Lung (tissue), 16 donors: ENCODE results near the gene ADAM22. TPM values are rescaled to one million over a fixed set of nuclear protein-coding genes. Genes with fewer than 3 reads are reported as not detected.
A peak's percentile ranks its signal among the peaks of the same experiment; 100 is the strongest.

Source experiments
- ATAC-seq: fragments of 200-7000 bp; cut with Tn5 transposase; one replicate; pipeline ENCODE4 v1.9.1; 2020; ENCODE audit warnings: moderate number of reproducible peaks; ENCODE audit not compliant: insufficient read depth, low FRiP score
- DNase-seq, 3 donors: peaks; one replicate each; pipeline ENCODE4 v3.0.0-alpha.2; 2013 to 2017
- H3K27ac ChIP-seq, 2 donors: one replicate each; pipeline ENCODE4 v1.5.1; 2013; ENCODE audit warnings: mild to moderate bottlenecking in 2 of 2, moderate library complexity in 2 of 2, control low read depth in 1 of 2, inconsistent platforms in 1 of 2, low read depth in 1 of 2, low read length in 1 of 2
- H3K27me3 ChIP-seq, 3 donors: one replicate each; pipeline ENCODE4 v1.5.1; 2013; ENCODE audit warnings: low read length in 2 of 3; ENCODE audit not compliant: control insufficient read depth in 3 of 3, insufficient read depth in 3 of 3
- H3K36me3 ChIP-seq, 4 donors: one replicate each; pipeline ENCODE4 v1.5.1; 2013; ENCODE audit warnings: low read length in 4 of 4, mild to moderate bottlenecking in 1 of 4, moderate library complexity in 1 of 4; ENCODE audit not compliant: control insufficient read depth in 4 of 4, insufficient read depth in 4 of 4
- H3K4me1 ChIP-seq, 5 donors: one replicate each; pipeline ENCODE4 v1.5.1; 2013; ENCODE audit warnings: low read length in 5 of 5, mild to moderate bottlenecking in 2 of 5, moderate library complexity in 1 of 5; ENCODE audit not compliant: control insufficient read depth in 5 of 5, insufficient read depth in 5 of 5
- H3K4me3 ChIP-seq: one replicate; pipeline ENCODE4 v1.5.1; 2013; ENCODE audit warnings: mild to moderate bottlenecking, control low read depth, moderate library complexity
- H3K9ac ChIP-seq, 2 donors: one replicate each; pipeline ENCODE4 v1.5.1; 2013; ENCODE audit warnings: low read length in 2 of 2, control low read depth in 1 of 2; ENCODE audit not compliant: insufficient read depth in 1 of 2
- H3K9me3 ChIP-seq, 4 donors: one replicate each; pipeline ENCODE4 v1.5.1; 2013; ENCODE audit warnings: low read length in 3 of 4, mild to moderate bottlenecking in 1 of 4, moderate library complexity in 1 of 4; ENCODE audit not compliant: control insufficient read depth in 4 of 4, insufficient read depth in 3 of 4
- CTCF ChIP-seq: IDR thresholded peaks from 2 replicates; pipeline ENCODE4 v1.5.1; 2012; ENCODE audit warnings: mild to moderate bottlenecking; ENCODE audit errors: control extremely low read depth, extremely low read depth
- WGBS, 2 donors: extraction: QIAGEN DNeasy Blood & Tissue Kit; methylation state at CpG; one replicate each; pipeline ENCODE4 v1.1.7; 2013; 5-methylcytosine and 5-hydroxymethylcytosine counted together
- long read RNA-seq, 5 donors: transcript quantifications; one replicate each; lab custom pipeline, GENCODE V29; 2026
- polyA plus RNA-seq, 2 donors: library from polyadenylated mRNA; stranded (reverse); fragments of 200-250 nt; gene quantifications; one replicate each; pipeline ENCODE4 v1.2.1, GENCODE V29; 2013
- total RNA-seq, 2 donors: library from RNA; depleted of rRNA in 1 of 2; stranded (reverse); fragments of >200 nt in 1 of 2; gene quantifications; one replicate each; pipeline ENCODE4 v1.2.1, GENCODE V29; 2014 to 2021
- donor health status: control.
- donor health status: control.
- donor health status: Bipolar disorder and iron deficiency.
- donor health status: healthy.
- donor health status: DM: yes; HTN: yes; CAD: no.

The ADAM22 gene, protein sequence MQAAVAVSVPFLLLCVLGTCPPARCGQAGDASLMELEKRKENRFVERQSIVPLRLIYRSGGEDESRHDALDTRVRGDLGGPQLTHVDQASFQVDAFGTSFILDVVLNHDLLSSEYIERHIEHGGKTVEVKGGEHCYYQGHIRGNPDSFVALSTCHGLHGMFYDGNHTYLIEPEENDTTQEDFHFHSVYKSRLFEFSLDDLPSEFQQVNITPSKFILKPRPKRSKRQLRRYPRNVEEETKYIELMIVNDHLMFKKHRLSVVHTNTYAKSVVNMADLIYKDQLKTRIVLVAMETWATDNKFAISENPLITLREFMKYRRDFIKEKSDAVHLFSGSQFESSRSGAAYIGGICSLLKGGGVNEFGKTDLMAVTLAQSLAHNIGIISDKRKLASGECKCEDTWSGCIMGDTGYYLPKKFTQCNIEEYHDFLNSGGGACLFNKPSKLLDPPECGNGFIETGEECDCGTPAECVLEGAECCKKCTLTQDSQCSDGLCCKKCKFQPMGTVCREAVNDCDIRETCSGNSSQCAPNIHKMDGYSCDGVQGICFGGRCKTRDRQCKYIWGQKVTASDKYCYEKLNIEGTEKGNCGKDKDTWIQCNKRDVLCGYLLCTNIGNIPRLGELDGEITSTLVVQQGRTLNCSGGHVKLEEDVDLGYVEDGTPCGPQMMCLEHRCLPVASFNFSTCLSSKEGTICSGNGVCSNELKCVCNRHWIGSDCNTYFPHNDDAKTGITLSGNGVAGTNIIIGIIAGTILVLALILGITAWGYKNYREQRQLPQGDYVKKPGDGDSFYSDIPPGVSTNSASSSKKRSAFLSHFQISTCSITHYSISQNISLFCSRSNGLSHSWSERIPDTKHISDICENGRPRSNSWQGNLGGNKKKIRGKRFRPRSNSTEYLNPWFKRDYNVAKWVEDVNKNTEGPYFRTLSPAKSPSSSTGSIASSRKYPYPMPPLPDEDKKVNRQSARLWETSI
- total RNA-seq = 10 to 100 TPM in 1 of 2 donors, 1 to 10 TPM in 1; 1.7 to 17.7 TPM
- polyA plus RNA-seq = under 1 TPM; 0.13 to 0.26 TPM
- long read RNA-seq, donor 1 = 0 reads
- long read RNA-seq, donor 2 = 0 reads
- long read RNA-seq, donor 3 = 0 reads
- long read RNA-seq, donor 4 = 0 reads
- long read RNA-seq, donor 5, partial matches to known transcripts = 288 of 456 reads
- long read RNA-seq, donor 5, other reads (novel, unspliced or antisense) = 168 of 456 reads

- 0% methylated on average over 70 of the region's 70 CpGs for WGBS, 2 donors
- H3K27me3 ChIP-seq = peaks cover 0 to 5% (median 0%) of the 10 kb centered on the region in 3 donors
- peak within 1 kb of the TSS; percentile 68 for H3K4me3 ChIP-seq
- H3K27ac ChIP-seq = no peak within 1 kb of the TSS
- TF ChIP-seq CTCF = no peak
- DNase-seq = peak; percentile 95 to 98 (median 95)
- peak within 1 kb of the TSS; percentile 25 to 84 for H3K9ac ChIP-seq
- no peaks in the 10 kb centered on the region for H3K9me3 ChIP-seq
- peaks cover 0 to 12% (median 0%) of the 10 kb centered on the region in 5 donors for H3K4me1 ChIP-seq
- ATAC-seq = peak; percentile 94
- H3K36me3 ChIP-seq = peaks cover 0 to 3% (median 0%) of the 10 kb centered on the region in 4 donors
Measured at GRCh38 chr7:87933953-87934698, at the start of gene ADAM22. TSS of gene ADAM22 (plus strand) at chr7:87934251. CDS start at chr7:87934466, 215 bp downstream.

GRCh38 chr7:87885018-87885417, 49.0 kb upstream of the ADAM22 start:
- no peak for ATAC-seq
- peaks cover 2 to 11% (median 4%) of the 10 kb centered on the region in 4 donors for H3K36me3 ChIP-seq
- no peak overlapping the region for H3K4me3 ChIP-seq
- no peaks in the 10 kb centered on the region for H3K4me1 ChIP-seq
- WGBS, 2 donors = 87 to 90% methylated on average over 2 of the region's 2 CpGs
- no peak overlapping the region for H3K9ac ChIP-seq
- no peak for DNase-seq
- no peaks in the 10 kb centered on the region for H3K9me3 ChIP-seq
- H3K27me3 ChIP-seq = no peaks in the 10 kb centered on the region
- H3K27ac ChIP-seq = no peak overlapping the region
- no peak for TF ChIP-seq CTCF

GRCh38 chr7:87886875-87887274, 47.2 kb upstream of the ADAM22 start:
- Histone ChIP-seq H3K4me3 (no peak overlapping the region), H3K4me1 (no peaks in the 10 kb centered on the region), H3K27me3 (no peaks in the 10 kb centered on the region), H3K27ac (no peak overlapping the region), H3K9me3 (no peaks in the 10 kb centered on the region), H3K36me3 (peaks cover 2 to 11% (median 4%) of the 10 kb centered on the region in 4 donors), H3K9ac (no peak overlapping the region)
- ATAC-seq (no peak), DNase-seq (peak in 2 of 3 donors; percentile 64 to 70)
- TF ChIP-seq CTCF = no peak
